PFSK-1 (cell line): ENCODE data around the gene EFCAB8.

Experiments used
- FOXP2 ChIP-seq: optimal IDR thresholded peaks from 2 replicates; pipeline ENCODE3; 2011; ENCODE audit warnings: borderline replicate concordance, control low read depth, inconsistent platforms; ENCODE audit not compliant: insufficient read depth; ENCODE audit errors: extremely low read length, extremely low read depth
- POLR2AphosphoS5 ChIP-seq: IDR thresholded peaks from 2 replicates; pipeline ENCODE4 v1.6.1; 2012; ENCODE audit warnings: low read depth, mild to moderate bottlenecking, control low read depth, low read length, moderate library complexity
- SIN3A ChIP-seq: IDR thresholded peaks from 2 replicates; pipeline ENCODE4 v1.6.1; 2012; ENCODE audit warnings: mild to moderate bottlenecking, low read length, moderate library complexity, borderline replicate concordance; ENCODE audit not compliant: insufficient read depth
- TAF1 ChIP-seq: IDR thresholded peaks from 2 replicates; pipeline ENCODE4 v1.6.1; 2012; ENCODE audit warnings: low read length, control low read depth, borderline replicate concordance; ENCODE audit not compliant: insufficient read depth
- TF ChIP-seq, protein P1 (sequence below), 2 experiments: IDR thresholded peaks; 2 replicates each; pipeline versions ENCODE4 v1.6.1 to v1.8.0; 2011 to 2012; ENCODE audit warnings: low read depth in 2 of 2, low read length in 2 of 2, control low read depth in 1 of 2, inconsistent platforms in 1 of 2, mild to moderate bottlenecking in 1 of 2, moderate library complexity in 1 of 2; ENCODE audit not compliant: insufficient read depth in 1 of 2

Gene EFCAB8

DNA sequence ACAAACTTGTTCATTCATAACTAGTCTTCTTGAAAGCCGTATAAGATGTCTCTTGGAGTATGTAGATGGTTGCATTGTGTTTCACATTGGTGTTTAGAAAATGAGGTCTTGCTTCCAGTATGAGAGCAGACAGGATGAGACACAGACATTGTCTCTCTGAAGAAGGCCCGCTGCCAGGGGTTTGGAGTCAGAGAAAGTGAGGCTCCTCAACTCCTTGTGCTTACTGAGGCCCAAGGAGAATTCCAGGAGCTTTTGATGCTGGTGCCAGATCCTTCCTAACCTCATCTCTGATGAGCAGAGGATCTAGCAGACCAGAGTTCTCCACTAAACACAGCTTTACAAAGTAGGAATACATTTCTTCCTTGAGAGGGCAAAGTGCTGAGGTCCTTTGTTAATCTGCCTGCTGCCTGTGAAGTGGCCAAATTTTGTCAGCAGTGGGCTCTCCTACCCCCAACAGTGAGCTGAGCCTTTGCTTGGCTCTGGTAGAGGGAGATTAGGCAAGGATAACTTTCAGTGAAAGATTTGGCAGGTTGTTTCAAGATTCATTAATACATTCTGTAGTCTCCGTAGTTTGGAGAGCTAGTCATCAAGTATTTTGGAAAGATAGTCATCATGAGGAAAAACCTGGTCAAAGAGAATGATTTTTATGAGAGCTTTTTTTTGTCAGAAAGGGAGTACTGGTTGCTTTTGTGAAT lies 29.3 kb upstream of the EFCAB8 start:
- TF ChIP-seq FOXP2 (no peak), POLR2AphosphoS5 (no peak), TAF1 (no peak), SIN3A (no peak)
- TF ChIP-seq, protein P1, sequence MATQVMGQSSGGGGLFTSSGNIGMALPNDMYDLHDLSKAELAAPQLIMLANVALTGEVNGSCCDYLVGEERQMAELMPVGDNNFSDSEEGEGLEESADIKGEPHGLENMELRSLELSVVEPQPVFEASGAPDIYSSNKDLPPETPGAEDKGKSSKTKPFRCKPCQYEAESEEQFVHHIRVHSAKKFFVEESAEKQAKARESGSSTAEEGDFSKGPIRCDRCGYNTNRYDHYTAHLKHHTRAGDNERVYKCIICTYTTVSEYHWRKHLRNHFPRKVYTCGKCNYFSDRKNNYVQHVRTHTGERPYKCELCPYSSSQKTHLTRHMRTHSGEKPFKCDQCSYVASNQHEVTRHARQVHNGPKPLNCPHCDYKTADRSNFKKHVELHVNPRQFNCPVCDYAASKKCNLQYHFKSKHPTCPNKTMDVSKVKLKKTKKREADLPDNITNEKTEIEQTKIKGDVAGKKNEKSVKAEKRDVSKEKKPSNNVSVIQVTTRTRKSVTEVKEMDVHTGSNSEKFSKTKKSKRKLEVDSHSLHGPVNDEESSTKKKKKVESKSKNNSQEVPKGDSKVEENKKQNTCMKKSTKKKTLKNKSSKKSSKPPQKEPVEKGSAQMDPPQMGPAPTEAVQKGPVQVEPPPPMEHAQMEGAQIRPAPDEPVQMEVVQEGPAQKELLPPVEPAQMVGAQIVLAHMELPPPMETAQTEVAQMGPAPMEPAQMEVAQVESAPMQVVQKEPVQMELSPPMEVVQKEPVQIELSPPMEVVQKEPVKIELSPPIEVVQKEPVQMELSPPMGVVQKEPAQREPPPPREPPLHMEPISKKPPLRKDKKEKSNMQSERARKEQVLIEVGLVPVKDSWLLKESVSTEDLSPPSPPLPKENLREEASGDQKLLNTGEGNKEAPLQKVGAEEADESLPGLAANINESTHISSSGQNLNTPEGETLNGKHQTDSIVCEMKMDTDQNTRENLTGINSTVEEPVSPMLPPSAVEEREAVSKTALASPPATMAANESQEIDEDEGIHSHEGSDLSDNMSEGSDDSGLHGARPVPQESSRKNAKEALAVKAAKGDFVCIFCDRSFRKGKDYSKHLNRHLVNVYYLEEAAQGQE (IDR thresholded peaks at IDR 0.05; ENCODE audit: insufficient read depth in 1 of 2, low read depth in 2 of 2, low read length in 2 of 2): no peak

DNA sequence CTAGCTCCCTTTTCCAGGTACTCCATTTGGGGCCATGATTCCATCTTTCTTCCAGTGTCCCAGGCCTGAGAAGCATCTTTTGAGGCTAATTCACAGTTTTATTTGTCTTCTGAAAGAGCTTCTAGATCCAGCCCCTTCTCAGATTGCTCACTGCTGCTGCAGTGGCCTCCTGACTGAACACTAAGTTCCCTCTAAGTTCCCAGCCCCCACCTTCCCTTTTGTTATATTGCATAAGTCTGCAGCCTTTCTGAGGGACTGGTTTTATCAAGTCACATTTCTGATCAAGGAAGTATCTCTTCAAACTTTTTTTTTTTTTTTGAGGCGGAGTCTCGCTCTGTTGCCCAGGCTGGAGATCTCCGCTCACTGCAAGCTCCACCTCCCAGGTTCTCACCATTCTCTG lies 28.3 kb upstream of the EFCAB8 start:
- TF ChIP-seq, protein P1 (IDR thresholded peaks at IDR 0.05; ENCODE audit: insufficient read depth in 1 of 2, low read depth in 2 of 2, low read length in 2 of 2): no peak
- no peak for TF ChIP-seq TAF1
- TF ChIP-seq SIN3A: no peak

DNA sequence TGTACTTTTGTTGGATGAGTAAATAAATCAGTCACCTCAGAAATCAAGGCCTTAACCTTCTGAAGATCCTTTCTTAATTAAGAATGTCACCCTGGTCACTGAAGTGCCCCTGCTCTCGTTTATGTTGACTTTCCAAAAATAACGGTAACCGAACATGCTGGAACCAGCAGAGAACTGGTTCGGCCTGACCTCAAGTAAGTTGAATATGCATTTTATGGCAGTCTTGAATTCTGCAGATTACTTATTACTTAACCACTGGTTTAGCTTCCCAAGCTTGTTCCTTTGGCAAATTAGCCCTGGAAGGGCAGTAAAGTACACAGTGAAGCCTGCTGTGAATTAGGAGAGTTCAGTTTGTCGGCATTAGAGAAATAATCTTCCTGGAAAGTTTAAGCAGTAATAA lies 26.7 kb upstream of the EFCAB8 start:
- TF ChIP-seq FOXP2 (no peak), TAF1 (no peak), SIN3A (no peak), POLR2AphosphoS5 (no peak)
- TF ChIP-seq, protein P1 (IDR thresholded peaks at IDR 0.05; ENCODE audit: insufficient read depth in 1 of 2, low read depth in 2 of 2, low read length in 2 of 2): no peak

DNA sequence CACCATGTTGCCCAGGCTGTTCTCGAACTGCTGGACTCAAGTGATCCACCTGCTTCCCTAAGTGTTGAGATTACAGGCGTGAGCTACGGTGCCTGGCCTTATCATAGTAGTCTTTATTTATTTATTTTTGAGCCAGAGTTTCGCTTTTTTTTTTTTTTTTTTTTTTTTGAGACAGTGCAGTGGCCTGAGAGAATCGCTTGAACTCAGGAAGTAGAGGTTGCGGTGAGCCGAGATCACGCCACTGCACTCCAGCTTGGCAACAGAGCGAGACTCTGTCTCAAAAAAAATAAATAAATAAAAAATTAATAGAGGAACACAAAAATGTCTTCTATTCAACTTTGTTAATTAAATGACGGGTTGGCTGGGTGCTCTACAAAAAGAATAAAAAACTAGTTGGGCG lies 26.1 kb upstream of the EFCAB8 start:
- no peak for TF ChIP-seq POLR2AphosphoS5
- no peak for TF ChIP-seq SIN3A
- TF ChIP-seq FOXP2: no peak
- TF ChIP-seq TAF1: no peak
- TF ChIP-seq, protein P1 (IDR thresholded peaks at IDR 0.05; ENCODE audit: insufficient read depth in 1 of 2, low read depth in 2 of 2, low read length in 2 of 2): no peak

DNA sequence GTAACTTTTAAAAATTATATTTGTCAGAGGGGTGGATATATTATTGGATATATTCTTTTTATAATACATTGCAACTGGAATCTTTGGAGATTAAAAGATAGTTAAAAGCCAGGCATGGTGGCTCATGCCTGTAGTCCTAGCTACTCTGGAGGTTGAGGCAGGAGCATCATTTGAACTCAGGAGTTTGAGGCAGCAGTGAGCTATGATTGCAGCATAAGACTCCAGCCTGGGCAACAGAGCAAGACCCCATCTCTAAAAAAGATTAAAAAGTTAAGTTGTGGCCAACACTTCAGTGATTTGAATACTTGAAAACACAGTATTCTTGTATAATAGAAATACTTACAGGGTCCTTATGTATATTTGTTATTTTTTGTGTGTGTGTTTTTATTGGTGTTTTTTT lies 23.8 kb upstream of the EFCAB8 start:
- TF ChIP-seq FOXP2 (no peak), SIN3A (no peak), TAF1 (no peak), POLR2AphosphoS5 (no peak)
- TF ChIP-seq, protein P1 (IDR thresholded peaks at IDR 0.05; ENCODE audit: insufficient read depth in 1 of 2, low read depth in 2 of 2, low read length in 2 of 2): no peak
